RWPE1 (cell line): ENCODE measurements around the gene GTPBP1.

ENCODE experiments used
- CTCF ChIA-PET: fragments of 350-600 bp; sonication (Branson Sonifier 250); formaldehyde crosslinking; extraction: SDS; loops from one replicate; lab custom pipeline; 2021; lab: Yijun Ruan, JAX
- POLR2A ChIA-PET: fragments of 400-600 bp; formaldehyde crosslinking; extraction: SDS; loops from one replicate; lab custom pipeline; 2020; ENCODE audit warnings: antibody characterized with exemption; ENCODE audit not compliant: low non-redundant PET; lab: Yijun Ruan, JAX
- DNase-seq: peaks from one replicate; pipeline ENCODE4 v3.0.0; 2012; ENCODE audit warnings: low spot score
- H3K27ac ChIP-seq: fragments of 450-650 bp; 2 replicates; pipeline ENCODE4 v1.5.1; 2017
- CTCF ChIP-seq: fragments of 450-650 bp; conservative IDR thresholded peaks from 2 replicates; pipeline ENCODE4 v1.5.1; 2017; ENCODE audit warnings: low read depth, mild to moderate bottlenecking

The GTPBP1 gene

GRCh38 chr22:38696606-38697424 is 8.9 kb upstream of the GTPBP1 start:
- TF ChIP-seq CTCF, result no peak
- ChIA-PET POLR2A (no interaction called here), CTCF (interaction anchor here (0.7 kb wide), 1 partner anchor 468 kb away, joined by 3 read pairs; no protein-coding TSS in a partner anchor)
- DNase-seq, result peak; percentile 77
- peak overlapping the region; percentile 77 for H3K27ac ChIP-seq

GRCh38 chr22:38697425-38698089 is 8.2 kb upstream of the GTPBP1 start:
- H3K27ac ChIP-seq, result peak overlapping the region; percentile 77
- ChIA-PET CTCF (no interaction called here), POLR2A (no interaction called here)
- no peak for DNase-seq
- no peak for TF ChIP-seq CTCF

DNA sequence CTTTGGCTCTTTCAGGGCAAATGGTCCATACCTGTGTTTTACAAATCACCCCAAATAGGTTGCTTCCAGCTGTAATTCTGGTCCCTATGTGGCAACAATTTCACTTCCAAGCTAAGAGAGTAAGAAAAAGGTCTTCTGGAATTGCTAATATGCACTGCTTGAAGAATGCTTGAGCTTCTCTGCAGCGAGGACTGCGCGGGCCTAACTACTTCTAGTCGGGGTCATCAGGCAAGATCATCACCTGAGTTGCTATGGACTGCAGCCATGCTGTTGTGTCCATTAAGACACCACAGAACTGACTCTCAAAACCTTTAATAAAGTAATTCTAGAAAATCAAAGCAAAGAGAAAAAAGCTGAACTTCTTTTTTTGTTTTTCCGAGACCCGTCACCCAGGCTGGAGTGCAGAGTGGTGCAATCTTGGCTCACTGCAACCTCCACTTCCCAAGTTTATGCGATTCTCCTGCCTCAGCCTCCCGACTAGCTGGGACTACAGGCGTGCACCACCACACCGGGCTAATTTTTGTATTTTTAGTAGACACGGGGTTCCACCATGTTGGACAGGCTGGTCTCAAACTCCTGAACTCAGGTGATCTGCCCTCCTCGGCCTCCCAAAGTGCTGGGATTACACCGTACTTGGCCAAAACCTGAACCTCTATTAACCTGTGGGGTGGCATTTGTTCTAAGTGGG is 7.2 kb upstream of the GTPBP1 start:
- ChIA-PET CTCF (interaction anchor here (0.9 to 2.0 kb wide), 2 partner anchors 17 to 33 kb away, joined by 3 to 7 read pairs; partner anchors contain the start of gene TOMM22), POLR2A (interaction anchor here (0.6 kb wide), 1 partner anchor 251 kb away, joined by 11 read pairs; no protein-coding TSS in a partner anchor)
- no peak for DNase-seq
- TF ChIP-seq CTCF, result no peak
- peak overlapping the region; percentile 65 for H3K27ac ChIP-seq

GRCh38 chr22:38699143-38699542 is 6.6 kb upstream of the GTPBP1 start:
- ChIA-PET CTCF (interaction anchor here (0.9 to 2.0 kb wide), 2 partner anchors 18 to 34 kb away, joined by 3 to 7 read pairs; partner anchors contain the start of gene TOMM22), POLR2A (interaction anchor here (0.9 kb wide), 1 partner anchor 17 kb away, joined by 4 read pairs; the partner anchor contains the start of gene TOMM22)
- TF ChIP-seq CTCF, result no peak
- peak overlapping the region; percentile 65 for H3K27ac ChIP-seq
- no peak for DNase-seq

DNA sequence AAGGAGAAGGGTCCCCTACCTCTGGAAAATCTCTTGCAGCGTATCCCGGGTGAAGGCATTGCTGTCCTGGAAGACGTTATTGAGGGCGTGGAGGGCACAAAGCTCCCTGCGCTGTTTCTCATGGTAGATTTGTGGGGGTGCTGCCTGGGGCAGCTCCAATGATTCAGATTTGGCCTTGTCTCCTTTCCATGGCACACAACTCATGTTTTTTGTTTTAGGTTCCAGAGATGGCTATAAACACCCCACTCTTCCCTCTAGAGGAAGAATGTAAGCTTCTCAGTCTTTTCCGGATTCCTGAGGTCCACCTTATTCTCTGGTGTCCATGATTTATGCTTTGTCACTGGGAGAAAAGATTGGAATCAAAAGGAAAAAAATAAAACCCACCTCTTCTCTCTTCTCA is 6.0 kb upstream of the GTPBP1 start:
- CTCF ChIA-PET, result interaction anchor here (0.9 to 2.0 kb wide), 2 partner anchors 18 to 34 kb away, joined by 3 to 7 read pairs; partner anchors contain the start of gene TOMM22
- DNase-seq, result no peak
- TF ChIP-seq CTCF, result no peak
- POLR2A ChIA-PET, result interaction anchor here (0.6 to 0.9 kb wide), 2 partner anchors 18 to 47 kb away, joined by 4 read pairs; partner anchors contain the start of gene TOMM22
- H3K27ac ChIP-seq, result peak overlapping the region; percentile 90
